ENCODE data around the gene TFDP3.

DNA sequence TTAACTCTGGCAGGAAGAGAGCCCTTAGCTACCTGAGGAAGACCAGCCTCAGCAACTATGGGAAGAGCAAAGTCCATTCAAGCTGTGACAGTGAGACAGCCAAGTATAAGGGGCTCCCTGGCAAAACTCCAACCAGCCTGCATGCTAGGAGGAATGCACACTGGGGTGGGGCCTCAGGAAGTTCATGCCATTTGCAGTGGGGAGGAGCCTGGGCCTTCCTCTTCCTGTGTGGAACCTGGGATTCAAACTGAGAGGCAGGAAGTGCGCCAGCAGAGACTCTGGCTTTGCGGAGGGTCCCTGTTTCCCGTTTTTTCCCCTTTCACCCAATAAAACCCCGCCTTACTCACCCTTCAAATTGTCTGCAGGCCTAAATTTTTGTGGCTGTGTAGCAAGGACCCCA, 33.0 kb downstream of the TFDP3 start:
- TF ChIP-seq, protein P1, sequence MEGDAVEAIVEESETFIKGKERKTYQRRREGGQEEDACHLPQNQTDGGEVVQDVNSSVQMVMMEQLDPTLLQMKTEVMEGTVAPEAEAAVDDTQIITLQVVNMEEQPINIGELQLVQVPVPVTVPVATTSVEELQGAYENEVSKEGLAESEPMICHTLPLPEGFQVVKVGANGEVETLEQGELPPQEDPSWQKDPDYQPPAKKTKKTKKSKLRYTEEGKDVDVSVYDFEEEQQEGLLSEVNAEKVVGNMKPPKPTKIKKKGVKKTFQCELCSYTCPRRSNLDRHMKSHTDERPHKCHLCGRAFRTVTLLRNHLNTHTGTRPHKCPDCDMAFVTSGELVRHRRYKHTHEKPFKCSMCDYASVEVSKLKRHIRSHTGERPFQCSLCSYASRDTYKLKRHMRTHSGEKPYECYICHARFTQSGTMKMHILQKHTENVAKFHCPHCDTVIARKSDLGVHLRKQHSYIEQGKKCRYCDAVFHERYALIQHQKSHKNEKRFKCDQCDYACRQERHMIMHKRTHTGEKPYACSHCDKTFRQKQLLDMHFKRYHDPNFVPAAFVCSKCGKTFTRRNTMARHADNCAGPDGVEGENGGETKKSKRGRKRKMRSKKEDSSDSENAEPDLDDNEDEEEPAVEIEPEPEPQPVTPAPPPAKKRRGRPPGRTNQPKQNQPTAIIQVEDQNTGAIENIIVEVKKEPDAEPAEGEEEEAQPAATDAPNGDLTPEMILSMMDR (IDR thresholded peaks at IDR 0.05; ENCODE audit: low read depth, low read length) = no peak
- TF ChIP-seq EZH2phosphoT487 (IDR thresholded peaks at IDR 0.05; ENCODE audit: low read depth) = no peak

Data from OCI-LY3 (cell line).